Gastrocnemius medialis (tissue), 4 donors: ENCODE data around the gene NPAS1. TPM values are rescaled to one million over a fixed set of nuclear protein-coding genes. Genes with fewer than 3 reads are reported as not detected.
A peak's percentile ranks its signal among the peaks of the same experiment; 100 is the strongest.

Source experiments
- ATAC-seq, 2 donors: fragments of 150-250 bp; one replicate each; pipeline ENCODE4 v1.9.1; 2016
- DNase-seq, 2 donors: peaks; one replicate each; pipeline ENCODE4 v3.0.0-alpha.2; 2019
- H3K27ac ChIP-seq, 4 donors: fragments of 200-600 bp; sonication (generic); 1 replicate in 1 of 4; 2 replicates in 3 of 4; pipeline ENCODE4 v1.5.1; 2016 to 2018; ENCODE audit warnings: mild to moderate bottlenecking in 2 of 4, moderate library complexity in 1 of 4
- H3K27me3 ChIP-seq, 3 donors: fragments of 200-600 bp; sonication (generic) in 2 of 3; 1 replicate in 1 of 3; 2 replicates in 2 of 3; pipeline versions ENCODE4 v1.5.1 to v1.6.0; 2016 to 2019; ENCODE audit warnings: mild to moderate bottlenecking in 1 of 3, moderate library complexity in 1 of 3
- H3K36me3 ChIP-seq, 2 donors: fragments of 200-600 bp; sonication (generic) in 1 of 2; one replicate each; pipeline ENCODE4 v1.5.1; 2017 to 2018
- H3K4me1 ChIP-seq, 2 donors: fragments of 200-600 bp; sonication (generic) in 1 of 2; one replicate each; pipeline ENCODE4 v1.5.1; 2016 to 2017; ENCODE audit warnings: mild to moderate bottlenecking in 2 of 2
- H3K4me3 ChIP-seq, 4 donors: fragments of 200-600 bp; sonication (generic) in 3 of 4; 1 replicate in 1 of 4; 2 replicates in 3 of 4; pipeline ENCODE4 v1.5.1; 2016 to 2019; ENCODE audit warnings: mild to moderate bottlenecking in 2 of 4
- H3K9me3 ChIP-seq, 3 donors: fragments of 200-600 bp; sonication (generic) in 2 of 3; 1 replicate in 1 of 3; 2 replicates in 2 of 3; pipeline ENCODE4 v1.5.1; 2016 to 2019
- POLR2A ChIP-seq, 2 donors: fragments of 450-650 bp; IDR thresholded peaks; one replicate each; pipeline ENCODE4 v1.6.1; 2017; ENCODE audit warnings: antibody characterized with exemption in 2 of 2, mild to moderate bottlenecking in 2 of 2, moderate library complexity in 2 of 2
- in situ Hi-C, 4 donors: fragments of 200-750 bp; cut with MboI; loops; one replicate each; pipeline versions ENCODE4 v1.15.0 to v1.8.0; 2017; ENCODE audit warnings: low sequenced_read_pairs in 4 of 4
- intact Hi-C: fragments of 100-400 bp; cut with DNase I; formaldehyde crosslinking; loops from one replicate; pipeline ENCODE4 v1.15.1; 2023; ENCODE audit warnings: low total_unique reads
- total RNA-seq, 4 donors: library from RNA; depleted of rRNA; stranded (reverse); fragments of >200 nt; gene quantifications; one replicate each; pipeline versions ENCODE4 v1.1.0 to v1.2.3, GENCODE V29; 2016
- TF ChIP-seq, protein P1 (sequence below), 5 experiments: fragments of 450-650 bp in 3 of 5; fragments of 200-600 bp in 2 of 5; sonication (generic) in 2 of 5; IDR thresholded peaks in 4 of 5; conservative IDR thresholded peaks in 1 of 5; 1 replicate in 4 of 5; 2 replicates in 1 of 5; pipeline ENCODE4 v1.5.1; 2016 to 2019; ENCODE audit warnings: antibody characterized with exemption in 5 of 5, mild to moderate bottlenecking in 3 of 5, moderate library complexity in 3 of 5

The NPAS1 gene
- total RNA-seq, 4 donors from 2014 or later, result 0.61 to 1.1 TPM; not detected in 2

DNA sequence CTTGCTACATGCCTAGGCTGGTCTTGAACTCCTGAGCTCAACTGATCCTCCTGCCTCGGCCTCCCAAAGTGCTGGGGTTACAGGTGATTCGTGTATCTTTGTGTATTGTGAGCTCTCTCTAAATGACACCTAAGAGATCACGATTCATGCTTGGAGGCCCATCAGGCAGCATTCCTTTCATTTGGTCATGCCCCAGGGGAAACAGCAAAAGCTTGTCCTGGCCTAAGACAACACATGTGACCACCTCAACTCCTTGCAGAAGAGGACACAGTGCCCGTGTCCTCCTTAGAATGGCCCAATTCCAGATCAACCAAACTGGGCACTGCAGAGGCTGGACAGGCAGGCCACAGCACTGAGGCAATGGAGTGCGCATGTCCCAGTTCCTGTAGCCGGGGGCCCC lies 61.5 kb downstream of the NPAS1 start:
- Histone ChIP-seq H3K27me3 (no peaks in the 10 kb centered on the region), H3K4me1 (no peaks in the 10 kb centered on the region), H3K9me3 (no peaks in the 10 kb centered on the region), H3K36me3 (peaks cover 0 to 76% of the 10 kb centered on the region in 2 donors), H3K4me3 (no peak overlapping the region), H3K27ac (peak overlapping the region in 1 of 4 donors; percentile 80)
- intact Hi-C loops (no loop called here), in situ Hi-C loops (loop anchor here in 2 of 4 donors (5.0 kb wide), 1 partner anchor 46 kb away; no protein-coding TSS in a partner anchor)
- no peak for TF ChIP-seq POLR2A (IDR thresholded peaks at IDR 0.05)
- TF ChIP-seq, protein P1, sequence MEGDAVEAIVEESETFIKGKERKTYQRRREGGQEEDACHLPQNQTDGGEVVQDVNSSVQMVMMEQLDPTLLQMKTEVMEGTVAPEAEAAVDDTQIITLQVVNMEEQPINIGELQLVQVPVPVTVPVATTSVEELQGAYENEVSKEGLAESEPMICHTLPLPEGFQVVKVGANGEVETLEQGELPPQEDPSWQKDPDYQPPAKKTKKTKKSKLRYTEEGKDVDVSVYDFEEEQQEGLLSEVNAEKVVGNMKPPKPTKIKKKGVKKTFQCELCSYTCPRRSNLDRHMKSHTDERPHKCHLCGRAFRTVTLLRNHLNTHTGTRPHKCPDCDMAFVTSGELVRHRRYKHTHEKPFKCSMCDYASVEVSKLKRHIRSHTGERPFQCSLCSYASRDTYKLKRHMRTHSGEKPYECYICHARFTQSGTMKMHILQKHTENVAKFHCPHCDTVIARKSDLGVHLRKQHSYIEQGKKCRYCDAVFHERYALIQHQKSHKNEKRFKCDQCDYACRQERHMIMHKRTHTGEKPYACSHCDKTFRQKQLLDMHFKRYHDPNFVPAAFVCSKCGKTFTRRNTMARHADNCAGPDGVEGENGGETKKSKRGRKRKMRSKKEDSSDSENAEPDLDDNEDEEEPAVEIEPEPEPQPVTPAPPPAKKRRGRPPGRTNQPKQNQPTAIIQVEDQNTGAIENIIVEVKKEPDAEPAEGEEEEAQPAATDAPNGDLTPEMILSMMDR (IDR thresholded peaks at IDR 0.05 in 4 of 5, conservative IDR thresholded peaks at IDR 0.05 in 1 of 5), result no peak
- no peak for DNase-seq
- no peak for ATAC-seq

DNA sequence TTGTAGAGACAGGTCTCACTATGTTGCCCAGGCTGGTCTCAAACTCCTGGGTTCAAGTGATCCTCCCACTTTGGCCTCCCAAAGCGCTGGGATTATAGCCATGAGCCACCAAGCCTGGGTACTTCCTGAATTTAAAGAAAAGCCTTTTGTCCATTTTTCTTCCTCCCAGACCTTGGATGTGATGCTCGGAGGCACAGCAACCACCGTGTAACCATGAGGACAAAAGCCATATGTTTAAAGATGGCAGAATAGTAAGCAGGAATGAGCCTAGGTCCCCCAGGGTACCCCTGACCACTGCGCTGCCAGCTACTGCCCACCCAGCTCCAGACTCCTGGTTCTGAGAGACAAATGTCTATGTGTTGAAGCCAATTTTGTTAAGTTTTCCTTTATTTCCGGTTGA lies 62.9 kb downstream of the NPAS1 start:
- no peak for DNase-seq
- intact Hi-C loops, result no loop called here
- in situ Hi-C loops, result loop anchor here in 2 of 4 donors (5.0 kb wide), 1 partner anchor 45 kb away; no protein-coding TSS in a partner anchor
- no peak for TF ChIP-seq POLR2A (IDR thresholded peaks at IDR 0.05)
- TF ChIP-seq, protein P1 (IDR thresholded peaks at IDR 0.05 in 4 of 5, conservative IDR thresholded peaks at IDR 0.05 in 1 of 5), result no peak
- ATAC-seq, result no peak
- no peaks in the 10 kb centered on the region for H3K4me1 ChIP-seq
- H3K36me3 ChIP-seq, result peaks cover 0 to 74% of the 10 kb centered on the region in 2 donors
- H3K9me3 ChIP-seq, result no peaks in the 10 kb centered on the region
- no peak overlapping the region for H3K27ac ChIP-seq
- no peak overlapping the region for H3K4me3 ChIP-seq
- no peaks in the 10 kb centered on the region for H3K27me3 ChIP-seq

DNA sequence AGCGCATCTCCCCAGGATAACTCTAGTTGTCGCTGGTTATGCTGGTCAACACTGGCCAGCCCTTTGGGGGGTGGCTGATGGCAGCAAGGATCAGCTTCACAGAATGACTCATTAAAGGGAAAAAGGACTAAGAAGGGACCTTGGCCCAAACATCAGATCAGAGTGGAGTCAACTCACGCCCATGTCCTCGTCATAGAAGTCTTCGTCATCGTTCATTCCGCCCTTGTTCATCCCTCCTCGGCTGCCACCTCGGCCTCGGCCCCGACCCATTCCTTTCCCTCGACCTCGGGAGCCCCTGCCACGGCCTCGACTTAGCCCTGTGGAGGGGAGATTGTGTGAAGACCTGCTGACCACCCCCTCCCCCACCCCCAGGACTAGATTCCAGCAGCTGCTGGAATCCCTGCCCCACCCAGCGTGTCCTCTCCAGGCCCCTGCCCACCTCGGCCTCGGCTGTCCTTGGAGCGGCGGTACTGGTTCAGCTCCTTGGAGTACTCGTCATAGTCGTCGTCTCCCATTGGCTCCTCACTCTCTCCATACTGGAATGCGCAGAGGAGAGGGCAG lies 65.3 kb downstream of the NPAS1 start:
- Histone ChIP-seq H3K9me3 (no peaks in the 10 kb centered on the region), H3K36me3 (peaks cover 0 to 90% of the 10 kb centered on the region in 2 donors), H3K4me1 (no peaks in the 10 kb centered on the region), H3K27me3 (no peaks in the 10 kb centered on the region), H3K27ac (no peak overlapping the region), H3K4me3 (no peak overlapping the region)
- intact Hi-C loops (no loop called here), in situ Hi-C loops (loop anchor here in 2 of 4 donors (5.0 kb wide), 1 partner anchor 42 kb away; no protein-coding TSS in a partner anchor)
- ATAC-seq (no peak), DNase-seq (no peak)
- no peak for TF ChIP-seq POLR2A (IDR thresholded peaks at IDR 0.05)

DNA sequence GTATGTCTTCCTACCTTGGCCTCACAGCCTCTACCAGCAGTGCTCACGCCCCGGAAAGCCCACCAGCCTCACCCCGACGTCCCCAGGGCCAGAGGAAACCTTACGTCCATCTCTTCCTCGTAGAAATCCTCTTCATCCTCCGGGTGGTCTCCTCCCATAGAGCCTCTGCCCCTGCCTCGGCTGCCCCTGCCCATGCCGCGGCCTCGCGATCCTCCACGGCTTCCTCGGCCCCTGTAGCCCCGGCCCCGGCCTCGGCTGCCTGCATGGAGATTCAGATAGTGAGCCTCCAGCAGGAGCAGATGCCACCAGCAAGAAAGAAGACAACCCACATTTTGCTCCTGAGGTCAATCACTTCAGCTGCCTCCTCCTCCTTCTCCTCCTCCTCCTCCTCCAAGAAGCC lies 66.6 kb downstream of the NPAS1 start:
- Histone ChIP-seq H3K27me3 (no peaks in the 10 kb centered on the region), H3K9me3 (no peaks in the 10 kb centered on the region), H3K4me1 (no peaks in the 10 kb centered on the region), H3K36me3 (peaks cover 0 to 98% of the 10 kb centered on the region in 2 donors), H3K4me3 (no peak overlapping the region), H3K27ac (no peak overlapping the region)
- no peak for TF ChIP-seq POLR2A (IDR thresholded peaks at IDR 0.05)
- TF ChIP-seq, protein P1 (IDR thresholded peaks at IDR 0.05 in 4 of 5, conservative IDR thresholded peaks at IDR 0.05 in 1 of 5), result no peak
- DNase-seq, result no peak
- in situ Hi-C loops (no loop called here), intact Hi-C loops (no loop called here)
- ATAC-seq, result no peak

DNA sequence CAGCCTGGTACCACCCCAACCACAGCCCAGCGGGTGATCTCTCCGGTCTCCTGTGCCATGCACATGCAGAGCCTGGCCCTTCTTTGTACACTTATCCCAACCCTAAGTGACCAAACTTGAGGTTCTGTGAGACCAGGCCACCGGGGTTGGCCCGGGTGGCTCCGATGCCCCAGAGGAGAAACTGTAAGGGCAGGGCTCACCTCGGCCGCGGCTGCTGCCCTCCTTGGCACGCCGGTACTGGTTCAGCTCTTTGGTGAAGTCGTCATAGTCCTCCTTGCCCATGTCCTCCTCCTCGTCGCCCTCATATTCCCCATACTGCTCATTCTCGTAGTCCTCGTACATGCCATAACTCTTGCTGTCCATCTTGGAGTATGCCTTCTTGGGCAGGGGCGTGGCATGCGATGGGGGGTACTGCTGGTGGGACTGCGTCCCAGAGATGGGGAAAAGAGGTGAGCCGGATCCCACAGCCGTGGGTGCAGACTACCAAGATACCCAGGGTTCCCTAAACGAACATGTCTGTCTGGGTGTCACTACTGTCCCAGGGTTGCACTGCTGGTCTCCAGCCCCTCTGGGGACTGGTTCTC lies 70.2 kb downstream of the NPAS1 start:
- intact Hi-C loops (no loop called here), in situ Hi-C loops (no loop called here)
- no peak for DNase-seq
- no peak for ATAC-seq
- Histone ChIP-seq H3K27ac (no peak overlapping the region), H3K9me3 (no peaks in the 10 kb centered on the region), H3K4me1 (peaks cover 15 to 18% of the 10 kb centered on the region in 2 donors), H3K36me3 (peaks cover 0 to 73% of the 10 kb centered on the region in 2 donors), H3K4me3 (no peak overlapping the region), H3K27me3 (no peaks in the 10 kb centered on the region)
- TF ChIP-seq POLR2A (IDR thresholded peaks at IDR 0.05), result no peak
- TF ChIP-seq, protein P1 (IDR thresholded peaks at IDR 0.05 in 4 of 5, conservative IDR thresholded peaks at IDR 0.05 in 1 of 5), result no peak
